ENCODE data around the gene MYEOV.

The MYEOV gene

GRCh38 chr11:69296890-69297786 lies 3.2 kb downstream of the MYEOV start:
- no peak for TF ChIP-seq CTCF (IDR thresholded peaks at IDR 0.05; ENCODE audit: insufficient read depth, low read depth, low read length, missing control alignments)
- peak overlapping the region; percentile 17 for H3K4me3 ChIP-seq (ENCODE audit: low read depth, low read length)
- peak; percentile 97 for DNase-seq (ENCODE audit: low read depth)

- TF ChIP-seq CTCF (IDR thresholded peaks at IDR 0.05; ENCODE audit: insufficient read depth, low read depth, low read length, missing control alignments), result no peak
- H3K4me3 ChIP-seq (ENCODE audit: low read depth, low read length), result peak overlapping the region; percentile 3
- DNase-seq (ENCODE audit: low read depth), result peak; percentile 62
Measured at GRCh38 chr11:69297787-69298266, 3.9 kb downstream of the MYEOV start.

- TF ChIP-seq CTCF (IDR thresholded peaks at IDR 0.05; ENCODE audit: insufficient read depth, low read depth, low read length, missing control alignments), result no peak
- peak; percentile 95 for DNase-seq (ENCODE audit: low read depth)
- peak overlapping the region; percentile 3 for H3K4me3 ChIP-seq (ENCODE audit: low read depth, low read length)
Measured at GRCh38 chr11:69298267-69299022, 4.5 kb downstream of the MYEOV start.

- DNase-seq (ENCODE audit: low read depth), result no peak
- H3K4me3 ChIP-seq (ENCODE audit: low read depth, low read length), result no peak overlapping the region
- no peak for TF ChIP-seq CTCF (IDR thresholded peaks at IDR 0.05; ENCODE audit: insufficient read depth, low read depth, low read length, missing control alignments)
Measured at GRCh38 chr11:69299023-69299461, 5.1 kb downstream of the MYEOV start.

- TF ChIP-seq CTCF (IDR thresholded peaks at IDR 0.05; ENCODE audit: insufficient read depth, low read depth, low read length, missing control alignments), result no peak
- DNase-seq (ENCODE audit: low read depth), result no peak
- H3K4me3 ChIP-seq (ENCODE audit: low read depth, low read length), result no peak overlapping the region
Measured at GRCh38 chr11:69299572-69299971, 5.6 kb downstream of the MYEOV start.

GRCh38 chr11:69300120-69301060 lies 6.4 kb downstream of the MYEOV start:
- no peak for TF ChIP-seq CTCF (IDR thresholded peaks at IDR 0.05; ENCODE audit: insufficient read depth, low read depth, low read length, missing control alignments)
- H3K4me3 ChIP-seq (ENCODE audit: low read depth, low read length), result no peak overlapping the region

More at GRCh38 chr11:69300120-69301060, 6.4 kb downstream of the MYEOV start:
- no peak for DNase-seq (ENCODE audit: low read depth)
